Activated CD8-positive, alpha-beta memory T cell treated with anti-CD3 and anti-CD28 coated beads for 4 hours (primary cell): ENCODE data around the gene CKAP4.

ENCODE experiments used
- DNase-seq, 2 donors: peaks; one replicate each; pipeline ENCODE4 v3.0.0-alpha.2; 2020; ENCODE audit warnings: low read depth in 2 of 2

The CKAP4 gene

DNA sequence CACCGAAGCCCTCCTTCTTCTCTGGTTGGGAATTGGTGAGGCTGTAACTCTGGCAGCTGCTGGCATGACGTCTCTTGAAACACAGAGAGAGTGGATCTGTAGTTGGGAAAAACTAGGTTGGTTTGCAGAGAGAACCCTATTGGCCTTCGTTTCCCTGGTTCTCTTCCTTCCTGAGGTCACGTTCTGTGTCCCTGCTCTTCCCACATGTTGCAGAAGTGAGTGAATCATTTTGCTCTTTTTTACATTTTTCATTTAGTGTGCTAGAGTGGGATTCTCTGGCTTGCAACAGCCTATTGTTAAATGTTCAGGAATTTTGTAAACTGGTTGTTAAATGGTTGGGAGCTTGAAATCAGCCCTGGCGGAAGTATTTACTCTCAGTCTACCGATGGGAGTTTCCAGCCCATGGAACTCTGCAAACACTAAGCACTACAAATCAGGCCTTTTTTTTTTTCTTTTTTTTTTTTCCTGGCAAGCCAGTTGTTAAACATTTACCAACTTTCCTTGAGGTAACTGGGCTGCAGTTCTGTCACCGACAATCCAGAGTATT is 26.8 kb upstream of the CKAP4 start:
- no peak for DNase-seq

- DNase-seq: no peak
Observed at GRCh38 chr12:106274012-106274411, 26.2 kb upstream of the CKAP4 start.

- DNase-seq: no peak
Observed at GRCh38 chr12:106273491-106273890, 25.7 kb upstream of the CKAP4 start.

GRCh38 chr12:106271575-106272505 is 24.0 kb upstream of the CKAP4 start:
- no peak for DNase-seq

GRCh38 chr12:106269150-106269771 is 21.4 kb upstream of the CKAP4 start:
- DNase-seq: no peak

- DNase-seq: no peak
Observed at GRCh38 chr12:106267535-106267934, 19.7 kb upstream of the CKAP4 start.

- no peak for DNase-seq
Observed at GRCh38 chr12:106265116-106265515, 17.3 kb upstream of the CKAP4 start.

- DNase-seq: no peak
Observed at GRCh38 chr12:106258935-106259334, 11.1 kb upstream of the CKAP4 start.

- no peak for DNase-seq
Observed at GRCh38 chr12:106258226-106258625, 10.4 kb upstream of the CKAP4 start.

DNA sequence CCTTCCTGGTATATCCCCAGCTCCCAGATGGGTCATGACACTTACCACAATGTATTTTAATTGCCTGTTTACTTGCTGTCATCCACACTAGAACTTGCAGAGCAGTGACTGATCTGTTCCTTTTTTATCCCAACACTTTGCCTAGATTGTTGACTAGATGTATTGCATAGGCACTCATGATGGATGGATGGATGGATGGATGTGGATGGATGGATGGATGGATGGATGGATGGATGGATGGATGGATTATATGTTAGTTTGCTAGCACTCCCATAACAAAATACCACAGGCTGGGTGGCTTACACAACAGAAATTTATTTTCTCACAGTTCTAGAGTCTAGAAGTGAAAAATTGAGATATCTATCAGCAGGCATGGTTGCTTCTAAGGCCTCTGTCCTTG is 8.7 kb upstream of the CKAP4 start:
- no peak for DNase-seq

- DNase-seq: no peak
Observed at GRCh38 chr12:106255952-106256351, 8.1 kb upstream of the CKAP4 start.

DNA sequence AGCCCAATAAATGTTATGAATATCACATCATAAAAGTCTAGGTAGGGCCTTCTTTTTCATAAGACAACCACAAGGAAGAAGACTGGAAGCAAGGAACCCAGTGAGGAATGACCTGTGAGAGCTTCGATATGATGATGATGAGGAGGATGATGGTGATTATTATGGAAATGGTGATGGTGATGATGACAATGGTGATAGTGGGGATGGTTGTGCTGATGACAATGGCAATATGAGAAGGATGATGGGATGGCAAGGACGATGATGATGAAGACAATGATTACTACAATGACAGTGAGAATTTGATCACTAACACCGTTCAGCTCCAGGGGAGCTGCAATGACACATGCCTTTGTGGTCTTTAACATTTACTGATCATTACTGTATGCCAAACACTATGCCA is 7.7 kb upstream of the CKAP4 start:
- no peak for DNase-seq

DNA sequence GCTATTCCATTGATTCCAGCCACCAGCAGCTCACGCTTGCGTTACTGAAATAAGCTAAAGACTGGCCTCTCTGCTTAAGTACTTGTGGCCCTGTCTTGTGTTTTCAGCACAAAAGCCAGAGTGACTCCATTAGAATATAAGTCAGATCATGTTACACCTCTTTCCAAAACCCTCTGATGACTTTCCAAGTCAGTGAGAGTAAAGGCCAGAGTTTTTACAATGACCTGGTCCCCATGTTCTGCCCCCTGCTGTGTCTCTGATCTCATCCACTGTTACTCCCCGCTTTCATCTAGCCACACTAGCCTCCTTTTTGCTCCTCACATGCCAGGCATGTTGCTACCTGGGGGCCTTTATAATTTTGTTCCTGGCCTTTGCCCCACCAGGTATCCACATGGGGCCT is 6.9 kb upstream of the CKAP4 start:
- no peak for DNase-seq

DNA sequence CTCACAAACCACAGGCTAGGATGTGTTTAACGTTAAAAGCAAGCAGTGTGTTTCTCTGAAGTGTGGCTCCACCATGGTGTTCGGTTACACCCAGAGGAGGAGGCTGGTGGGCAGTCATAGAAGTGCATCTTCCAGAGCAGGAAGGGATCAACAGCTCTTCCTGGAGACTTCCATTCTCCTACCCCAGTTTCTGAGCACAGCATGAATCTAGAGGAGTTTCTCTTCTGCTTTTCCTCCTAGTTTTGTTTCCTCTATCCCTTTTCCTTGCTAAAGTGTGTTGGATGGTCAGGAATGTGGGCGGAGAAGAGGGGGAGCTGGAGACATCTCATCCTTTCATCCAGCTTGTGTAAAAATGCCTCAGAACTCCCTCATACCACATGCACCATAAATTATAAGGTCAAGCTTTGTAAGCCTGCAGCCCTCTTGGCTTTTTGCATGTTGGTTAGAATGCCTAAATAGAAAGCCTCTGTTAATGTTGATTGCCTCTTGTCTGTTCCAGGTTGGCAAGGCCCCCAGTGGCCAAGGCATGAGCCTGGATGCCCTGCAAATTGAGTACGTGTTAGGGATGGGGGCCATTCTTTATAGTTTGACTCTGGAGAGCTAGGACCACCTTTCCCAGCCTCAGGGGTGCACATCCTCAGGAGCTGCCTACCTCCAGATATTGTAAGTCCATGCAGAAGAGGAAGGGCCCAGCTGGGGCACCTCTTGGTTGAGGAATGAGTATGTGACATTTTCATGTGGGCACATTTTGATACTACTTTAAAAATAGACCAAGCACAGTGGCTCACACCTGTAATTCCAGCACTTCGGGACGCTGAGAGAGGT is 4.0 kb upstream of the CKAP4 start:
- no peak for DNase-seq

GRCh38 chr12:106249411-106250135 is 1.8 kb upstream of the CKAP4 start:
- DNase-seq: no peak

DNA sequence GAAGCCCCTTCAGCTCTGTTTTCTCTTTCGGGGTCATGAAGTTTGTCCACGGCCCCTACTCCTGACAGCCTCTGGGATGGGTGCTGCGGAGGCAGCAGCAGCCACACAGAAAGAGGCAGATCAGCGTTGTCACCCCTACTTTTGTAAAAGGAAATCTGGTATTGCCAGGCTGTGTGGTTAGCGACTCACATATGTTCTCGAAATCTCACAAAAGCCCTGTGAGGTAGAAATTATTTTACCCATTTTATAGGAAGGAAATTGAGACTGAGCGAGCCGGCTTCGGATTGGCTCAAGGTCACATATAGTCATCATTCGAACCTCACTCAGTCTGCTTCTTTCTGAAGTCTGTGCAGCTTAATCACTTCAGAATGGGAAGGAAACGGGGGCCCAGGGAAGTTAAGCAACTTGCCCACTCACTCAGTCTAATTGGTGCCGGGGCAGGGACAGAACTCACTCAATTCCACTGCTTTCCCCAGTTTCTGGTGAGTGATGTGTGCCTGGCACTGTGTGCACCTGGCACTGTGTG is 1.1 kb upstream of the CKAP4 start:
- DNase-seq: peak; percentile 14 to 26

- DNase-seq: no peak
Observed at GRCh38 chr12:106248312-106248845, 559 bp upstream of the CKAP4 start.

DNA sequence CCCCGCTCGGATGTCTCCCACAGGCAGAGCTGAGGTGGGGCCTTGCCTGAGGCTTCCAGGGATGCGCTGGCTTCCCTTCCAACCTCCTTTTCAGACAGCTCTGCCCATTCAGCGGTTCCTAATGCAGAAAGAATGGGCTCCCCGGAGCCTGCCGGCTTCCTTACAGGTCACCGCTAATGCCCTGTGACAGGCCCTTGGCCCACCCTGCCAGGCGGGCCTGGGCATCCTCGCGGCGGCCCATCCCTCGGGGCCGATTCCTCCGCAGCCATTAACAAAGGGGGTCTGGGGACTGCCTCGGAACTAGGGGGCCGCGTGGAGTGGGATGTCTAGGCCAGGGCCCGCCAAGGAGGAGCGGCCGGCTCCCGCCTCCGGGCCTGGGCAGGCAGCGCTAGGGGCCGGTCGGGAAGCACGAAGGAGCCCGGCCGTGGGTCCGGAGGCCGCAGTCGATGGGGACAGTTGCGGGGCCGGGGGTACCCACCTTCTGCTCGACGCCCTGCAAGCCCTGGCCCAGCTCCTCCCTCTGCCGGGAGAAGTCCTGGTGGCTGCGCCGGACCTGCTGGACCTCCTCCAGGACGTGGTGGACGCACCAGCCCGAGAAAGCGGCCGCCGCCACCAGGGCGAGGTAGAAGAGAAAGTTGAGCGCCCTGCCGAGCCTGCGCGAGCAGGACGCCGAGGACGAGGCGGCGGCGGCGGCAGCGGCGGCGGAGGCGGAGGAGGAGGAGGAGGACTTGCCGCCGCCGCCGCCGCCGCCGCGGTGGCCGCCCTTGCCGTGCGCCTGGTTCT is 738 bp downstream of the CKAP4 start:
- peak in 1 of 2 donors; percentile 33 for DNase-seq

DNA sequence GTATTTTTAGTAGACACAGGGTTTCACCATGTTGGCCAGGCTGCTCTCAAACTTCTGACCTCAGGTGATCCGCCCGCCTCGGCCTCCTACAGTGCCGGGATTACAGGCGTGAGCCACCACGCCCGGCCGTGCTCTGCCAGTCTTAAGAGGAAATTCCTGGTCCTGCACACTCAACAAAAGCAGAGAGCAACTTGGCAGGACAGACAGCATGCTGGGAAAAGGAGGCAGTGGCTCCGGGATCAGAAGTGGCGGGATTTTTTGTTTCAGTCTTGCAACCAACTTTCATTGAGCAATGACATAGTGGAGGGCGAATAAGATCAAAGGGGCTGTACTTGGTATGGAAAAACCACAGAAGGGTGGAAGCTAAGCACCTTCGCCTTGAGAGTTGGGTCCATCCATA is 2.1 kb downstream of the CKAP4 start:
- DNase-seq: no peak

GRCh38 chr12:106243620-106244019 is 4.2 kb downstream of the CKAP4 start:
- DNase-seq: no peak
